Heart left ventricle (tissue), 16 donors: ENCODE measurements around the gene AUH. TPM values are rescaled to one million over a fixed set of nuclear protein-coding genes. Genes with fewer than 3 reads are reported as not detected.

Experiments used
- ATAC-seq, 4 donors: fragments of 200-7000 bp; cut with Tn5 transposase; one replicate each; pipeline ENCODE4 v1.9.1; 2020 to 2022; ENCODE audit warnings: moderate library complexity in 4 of 4, mild to moderate bottlenecking in 3 of 4, moderate number of reproducible peaks in 1 of 4
- DNase-seq, 5 donors: peaks; one replicate each; pipeline ENCODE4 v3.0.0-alpha.2; 2020
- H3K27ac ChIP-seq, 12 donors: fragments of 200-600 bp; sonication (generic) in 4 of 12; one replicate each; pipeline versions ENCODE4 v1.5.0 to v1.8.0; 2016 to 2022; ENCODE audit warnings: mild to moderate bottlenecking in 2 of 12
- H3K27me3 ChIP-seq, 9 donors: fragments of 200-600 bp; sonication (generic) in 2 of 9; one replicate each; pipeline versions ENCODE4 v1.5.1 to v1.8.0; 2016 to 2022; ENCODE audit warnings: mild to moderate bottlenecking in 3 of 9
- H3K36me3 ChIP-seq, 9 donors: fragments of 200-600 bp; sonication (generic) in 2 of 9; one replicate each; pipeline versions ENCODE4 v1.5.0 to v1.8.0; 2018 to 2022; ENCODE audit warnings: mild to moderate bottlenecking in 2 of 9
- H3K4me1 ChIP-seq, 12 donors: fragments of 200-600 bp; sonication (generic) in 4 of 12; one replicate each; pipeline versions ENCODE4 v1.5.0 to v1.8.0; 2016 to 2022; ENCODE audit warnings: mild to moderate bottlenecking in 3 of 12
- H3K4me3 ChIP-seq, 12 donors: fragments of 200-600 bp; sonication (generic) in 4 of 12; one replicate each; pipeline versions ENCODE4 v1.5.0 to v1.8.0; 2017 to 2022; ENCODE audit warnings: mild to moderate bottlenecking in 9 of 12, moderate library complexity in 4 of 12
- H3K9me3 ChIP-seq, 12 donors: fragments of 200-600 bp; sonication (generic) in 4 of 12; one replicate each; pipeline versions ENCODE4 v1.5.0 to v1.8.0; 2016 to 2022; ENCODE audit warnings: mild to moderate bottlenecking in 1 of 12
- CTCF ChIP-seq, 12 donors: fragments of 200-600 bp; sonication (generic) in 4 of 12; IDR thresholded peaks; one replicate each; pipeline versions ENCODE4 v1.5.0 to v1.8.0; 2018 to 2022; ENCODE audit warnings: antibody characterized with exemption in 12 of 12, mild to moderate bottlenecking in 5 of 12
- POLR2A ChIP-seq, 2 donors: fragments of 450-650 bp; IDR thresholded peaks; one replicate each; pipeline ENCODE4 v1.6.1; 2017; ENCODE audit warnings: antibody characterized with exemption in 2 of 2, mild to moderate bottlenecking in 2 of 2, moderate library complexity in 2 of 2
- WGBS, 4 donors: extraction: QIAGEN DNeasy Blood & Tissue Kit in 2 of 4; methylation state at CpG; one replicate each; pipeline versions ENCODE4 v1.1.5 to v1.1.7; 2013 to 2018; 5-methylcytosine and 5-hydroxymethylcytosine counted together
- intact Hi-C, 10 donors: fragments of 100-400 bp; cut with DNase I; formaldehyde crosslinking; loops; one replicate each; pipeline versions ENCODE4 v1.11.1 to v1.14.2; 2022
- polyA plus RNA-seq, 2 donors: library from polyadenylated mRNA; stranded (reverse); fragments of 200-250 nt; gene quantifications; one replicate each; pipeline ENCODE4 v1.2.3, GENCODE V29; 2013
- total RNA-seq, 9 donors: library from RNA; depleted of rRNA in 2 of 9; stranded (reverse); fragments of >200 nt in 2 of 9; fragmentation: NEBNext Ultra II Directional in 3 of 9; extraction: Animal tissue kit (Norgen Biotek cat#: 25700) in 3 of 9; gene quantifications; one replicate each; pipeline versions ENCODE4 v1.1.0 to v1.2.4, GENCODE V29; 2016 to 2023
- donor health status: ischemic (EF 13 %, LVEDD 7.1; RV severe dilation, severe dysfunction).
- donor health status: healthy with polysubstance abuse.
- donor health status: DM: no; HTN: yes; CAD: no.
- donor health status: DM: no; HTN: no; CAD: no.
- donor health status: ischemic (EF 25% LVEDD 6.9; RV normal size, moderate dysfunction).
- donor health status: ischemic (EF 25% LVEDD 5.7; RV mildly dilated, moderate dysfunction).
- donor health status: healthy.
- donor health status: DM: yes; HTN: yes; CAD: no.
- donor health status: ischemic (EF 35%, LVEDD 5.7; RV mildly dilated, moderate dysfunction).
- donor health status: nonischemic (EF 11% LVEDD 7.7; RV severe dilation, severe dysfunction).
- donor health status: DM: yes; HTN: yes; CAD: no.
- donor health status: PGD.
- donor health status: ischemic (EF 29% LVEDD 5.4; RV normal size, mild dysfunction).
- donor health status: nonischemic (EF 23%, LVEDD 6.1; RV moderate dilation, normal function).

AUH gene
- total and polyA plus RNA-seq, 11 donors: 19.0 to 54.7 (median 39.7) TPM

GRCh38 chr9:91289244-91289643, 72.5 kb downstream of the AUH start:
- WGBS, 4 donors: 88 to 94% (median 91%) methylated on average over 1 of the region's 1 CpG
- no peak overlapping the region for H3K27ac ChIP-seq
- no peak for DNase-seq
- no peaks in the 10 kb centered on the region for H3K27me3 ChIP-seq
- no peak for ATAC-seq
- TF ChIP-seq POLR2A (IDR thresholded peaks at IDR 0.05) (no peak), CTCF (IDR thresholded peaks at IDR 0.05) (peak in 1 of 12 donors; percentile 4)
- peaks cover 0 to 3% (median 0%) of the 10 kb centered on the region in 12 donors for H3K9me3 ChIP-seq
- peaks cover 0 to 48% (median 23%) of the 10 kb centered on the region in 9 donors for H3K36me3 ChIP-seq
- H3K4me1 ChIP-seq: peaks cover 0 to 11% (median 6%) of the 10 kb centered on the region in 12 donors
- intact Hi-C loops: loop anchor here in 1 of 10 donors (5.0 kb wide), 1 partner anchor 48 kb away; no protein-coding TSS in a partner anchor
- no peak overlapping the region for H3K4me3 ChIP-seq

- peak overlapping the region in 1 of 12 donors; percentile 20 for H3K27ac ChIP-seq
- intact Hi-C loops: loop anchor here in 1 of 10 donors (5.0 kb wide), 1 partner anchor 51 kb away; no protein-coding TSS in a partner anchor
These were observed 75.9 kb downstream of the AUH start for GRCh38 chr9:91285729-91286353.

GRCh38 chr9:91282292-91282691, 79.4 kb downstream of the AUH start:
- intact Hi-C loops: no loop called here
- Histone ChIP-seq H3K27ac (no peak overlapping the region), H3K9me3 (peaks cover 0 to 3% (median 0%) of the 10 kb centered on the region in 12 donors), H3K36me3 (no peaks in the 10 kb centered on the region), H3K27me3 (no peaks in the 10 kb centered on the region), H3K4me1 (peaks cover 0 to 11% (median 6%) of the 10 kb centered on the region in 12 donors), H3K4me3 (no peak overlapping the region)
- DNase-seq (no peak), ATAC-seq (no peak)
- no peak for TF ChIP-seq POLR2A (IDR thresholded peaks at IDR 0.05)
- no peak for TF ChIP-seq CTCF (IDR thresholded peaks at IDR 0.05)
- WGBS, 4 donors: 93 to 98% (median 95%) methylated on average over 3 of the region's 3 CpGs

More at GRCh38 chr9:91285729-91286353, 75.9 kb downstream of the AUH start:
- no peak overlapping the region for H3K4me3 ChIP-seq
- no peak for TF ChIP-seq POLR2A (IDR thresholded peaks at IDR 0.05)
- no peak for TF ChIP-seq CTCF (IDR thresholded peaks at IDR 0.05)
- H3K9me3 ChIP-seq: peaks cover 0 to 3% (median 0%) of the 10 kb centered on the region in 12 donors
- WGBS, 4 donors: 53 to 68% (median 59%) methylated on average over 6 of the region's 6 CpGs
- ATAC-seq: peak in 2 of 4 donors; percentile 18 to 29
- H3K36me3 ChIP-seq: peaks cover 0 to 17% (median 2%) of the 10 kb centered on the region in 9 donors
- no peaks in the 10 kb centered on the region for H3K27me3 ChIP-seq
- DNase-seq: no peak
- H3K4me1 ChIP-seq: peaks cover 0 to 11% (median 6%) of the 10 kb centered on the region in 12 donors

GRCh38 chr9:91279296-91280204, 82.2 kb downstream of the AUH start:
- 73 to 83% (median 79%) methylated on average over 8 of the region's 8 CpGs for WGBS, 4 donors
- ATAC-seq (no peak), DNase-seq (no peak)
- intact Hi-C loops: no loop called here
- H3K36me3 ChIP-seq: no peaks in the 10 kb centered on the region
- H3K4me1 ChIP-seq: peaks cover 0 to 10% (median under 1%) of the 10 kb centered on the region in 12 donors
- peaks cover 0 to 1% (median 0%) of the 10 kb centered on the region in 12 donors for H3K9me3 ChIP-seq
- H3K27ac ChIP-seq: no peak overlapping the region
- no peaks in the 10 kb centered on the region for H3K27me3 ChIP-seq
- H3K4me3 ChIP-seq: no peak overlapping the region
- TF ChIP-seq CTCF (IDR thresholded peaks at IDR 0.05) (no peak), POLR2A (IDR thresholded peaks at IDR 0.05) (no peak)
